Neural crest cell (in vitro differentiated cells): ENCODE data around the gene CZIB. TPM values are rescaled to one million over a fixed set of nuclear protein-coding genes. Genes with fewer than 3 reads are reported as not detected.
A peak's percentile ranks its signal among the peaks of the same experiment; 100 is the strongest.

Experiments
- DNase-seq: peaks from one replicate; pipeline ENCODE4 v3.0.0; 2021; ENCODE audit warnings: low read depth, mixed read lengths, low spot score
- H3K27ac Mint-ChIP-seq: one replicate; pipeline ENCODE4 v1.8.0; 2021; ENCODE audit warnings: mild to moderate bottlenecking, mixed read lengths; ENCODE audit not compliant: unreplicated experiment
- H3K27me3 Mint-ChIP-seq: 2 replicates; pipeline ENCODE4 v1.8.0; 2021; ENCODE audit warnings: low read depth, mild to moderate bottlenecking, mixed read lengths
- H3K36me3 Mint-ChIP-seq: 2 replicates; pipeline ENCODE4 v1.8.0; 2021; ENCODE audit warnings: low read depth, mild to moderate bottlenecking, mixed read lengths
- H3K4me1 Mint-ChIP-seq: 2 replicates; pipeline ENCODE4 v1.8.0; 2021; ENCODE audit warnings: mixed read lengths
- H3K4me3 Mint-ChIP-seq: one replicate; pipeline ENCODE4 v1.8.0; 2021; ENCODE audit warnings: mild to moderate bottlenecking, mixed read lengths
- H3K9me3 Mint-ChIP-seq: 2 replicates; pipeline ENCODE4 v1.8.0; 2021; ENCODE audit warnings: mixed read lengths
- total RNA-seq: library from RNA; stranded (reverse); gene quantifications from 2 replicates; pipeline ENCODE4 v1.2.1, GENCODE V29; 2021
- TF ChIP-seq, protein P1 (sequence below): fragments of 200-600 bp; sonication (generic); conservative IDR thresholded peaks from 2 replicates; pipeline ENCODE4 v1.5.0; 2021; ENCODE audit warnings: antibody characterized with exemption, mild to moderate bottlenecking

CZIB gene
- total RNA-seq, 1 donor from 2014 or later: 84.1 TPM

DNA sequence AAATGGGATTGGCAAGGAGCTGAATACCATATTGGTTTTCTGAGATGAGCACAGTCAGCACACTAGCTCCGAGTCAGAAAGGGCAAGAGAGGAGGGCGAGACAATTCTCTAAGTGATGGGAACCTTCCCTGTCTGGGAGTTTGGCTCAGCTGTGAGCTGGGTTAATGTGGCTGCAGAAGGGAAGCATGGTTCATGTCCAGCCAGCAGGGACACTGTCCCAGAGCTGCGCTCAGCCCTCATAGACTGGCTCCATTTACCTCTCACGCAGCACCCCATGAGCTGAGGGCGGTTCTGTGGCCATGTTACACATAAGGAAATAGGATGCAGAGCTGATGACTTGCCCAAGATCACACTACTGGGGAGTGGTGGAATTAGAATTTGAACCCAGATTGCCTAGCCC lies 39.5 kb downstream of the CZIB start:
- H3K4me1 Mint-ChIP-seq: peaks cover under 1% of the 10 kb centered on the region
- H3K27ac Mint-ChIP-seq: no peak overlapping the region
- no peaks in the 10 kb centered on the region for H3K36me3 Mint-ChIP-seq
- H3K9me3 Mint-ChIP-seq: no peaks in the 10 kb centered on the region
- TF ChIP-seq, protein P1, sequence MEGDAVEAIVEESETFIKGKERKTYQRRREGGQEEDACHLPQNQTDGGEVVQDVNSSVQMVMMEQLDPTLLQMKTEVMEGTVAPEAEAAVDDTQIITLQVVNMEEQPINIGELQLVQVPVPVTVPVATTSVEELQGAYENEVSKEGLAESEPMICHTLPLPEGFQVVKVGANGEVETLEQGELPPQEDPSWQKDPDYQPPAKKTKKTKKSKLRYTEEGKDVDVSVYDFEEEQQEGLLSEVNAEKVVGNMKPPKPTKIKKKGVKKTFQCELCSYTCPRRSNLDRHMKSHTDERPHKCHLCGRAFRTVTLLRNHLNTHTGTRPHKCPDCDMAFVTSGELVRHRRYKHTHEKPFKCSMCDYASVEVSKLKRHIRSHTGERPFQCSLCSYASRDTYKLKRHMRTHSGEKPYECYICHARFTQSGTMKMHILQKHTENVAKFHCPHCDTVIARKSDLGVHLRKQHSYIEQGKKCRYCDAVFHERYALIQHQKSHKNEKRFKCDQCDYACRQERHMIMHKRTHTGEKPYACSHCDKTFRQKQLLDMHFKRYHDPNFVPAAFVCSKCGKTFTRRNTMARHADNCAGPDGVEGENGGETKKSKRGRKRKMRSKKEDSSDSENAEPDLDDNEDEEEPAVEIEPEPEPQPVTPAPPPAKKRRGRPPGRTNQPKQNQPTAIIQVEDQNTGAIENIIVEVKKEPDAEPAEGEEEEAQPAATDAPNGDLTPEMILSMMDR: no peak
- DNase-seq: no peak
- H3K27me3 Mint-ChIP-seq: no peaks in the 10 kb centered on the region
- no peak overlapping the region for H3K4me3 Mint-ChIP-seq

DNA sequence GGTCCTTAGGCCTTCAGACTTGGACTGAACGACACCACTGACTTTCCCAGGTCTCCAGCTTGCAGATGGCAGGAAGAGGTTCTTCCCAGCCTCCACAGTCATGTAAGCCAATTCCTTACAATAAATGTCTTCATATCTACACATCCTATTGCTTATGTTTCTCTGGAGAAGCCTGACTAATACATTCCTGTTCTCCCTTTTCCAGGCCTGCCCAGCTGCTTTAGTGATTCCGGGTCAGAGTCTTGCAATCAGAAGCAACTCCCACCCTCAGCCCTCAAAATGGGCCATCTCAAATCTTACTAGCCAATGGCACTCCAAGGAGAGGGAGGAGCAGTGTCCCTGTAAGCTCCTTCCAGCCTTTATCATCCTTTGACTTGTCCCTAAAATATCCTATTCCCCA lies 40.2 kb downstream of the CZIB start:
- H3K36me3 Mint-ChIP-seq: no peaks in the 10 kb centered on the region
- no peak for DNase-seq
- peaks cover 8% of the 10 kb centered on the region for H3K4me1 Mint-ChIP-seq
- H3K4me3 Mint-ChIP-seq: no peak overlapping the region
- no peak overlapping the region for H3K27ac Mint-ChIP-seq
- no peaks in the 10 kb centered on the region for H3K27me3 Mint-ChIP-seq
- no peaks in the 10 kb centered on the region for H3K9me3 Mint-ChIP-seq
- TF ChIP-seq, protein P1: no peak

DNA sequence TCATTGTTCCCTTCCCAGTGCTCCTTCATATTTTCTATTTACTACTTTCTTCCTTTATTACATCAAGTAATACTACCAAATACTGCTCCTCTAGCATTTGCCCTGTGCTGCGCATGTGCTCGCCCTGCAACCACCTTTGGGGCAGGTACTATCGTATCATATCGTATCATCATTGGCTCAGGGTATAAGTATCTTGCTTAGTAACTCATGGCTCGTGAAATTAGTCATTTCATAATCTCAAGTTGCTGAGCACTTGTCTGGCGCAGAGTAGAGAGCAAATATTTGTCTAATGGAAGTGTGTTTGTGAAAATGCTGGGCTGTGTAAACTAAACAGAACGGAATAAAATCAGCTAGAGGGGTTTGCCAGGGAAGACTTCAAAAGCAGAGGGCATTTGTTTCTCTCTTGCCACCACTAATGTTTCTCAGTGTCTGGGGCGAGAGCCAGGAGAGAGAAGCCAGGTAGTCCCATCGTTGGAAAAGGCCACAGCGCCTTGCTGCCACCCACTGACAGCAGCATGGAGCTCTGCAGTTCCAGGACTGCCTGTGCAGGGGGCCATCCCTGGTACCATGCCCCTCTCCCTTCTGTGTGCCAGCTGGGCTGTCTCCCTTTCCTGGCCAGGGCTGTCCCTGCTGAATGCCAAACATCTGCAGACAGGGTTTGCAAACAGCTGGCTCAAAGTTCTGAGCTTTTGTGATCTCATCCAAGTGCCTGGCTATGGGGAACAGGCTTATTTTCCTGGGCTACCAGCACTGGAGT lies 43.8 kb downstream of the CZIB start:
- H3K27me3 Mint-ChIP-seq: no peaks in the 10 kb centered on the region
- H3K27ac Mint-ChIP-seq: no peak overlapping the region
- DNase-seq: no peak
- no peak overlapping the region for H3K4me3 Mint-ChIP-seq
- peaks cover 24% of the 10 kb centered on the region for H3K4me1 Mint-ChIP-seq
- H3K9me3 Mint-ChIP-seq: no peaks in the 10 kb centered on the region
- H3K36me3 Mint-ChIP-seq: no peaks in the 10 kb centered on the region
- TF ChIP-seq, protein P1: no peak

DNA sequence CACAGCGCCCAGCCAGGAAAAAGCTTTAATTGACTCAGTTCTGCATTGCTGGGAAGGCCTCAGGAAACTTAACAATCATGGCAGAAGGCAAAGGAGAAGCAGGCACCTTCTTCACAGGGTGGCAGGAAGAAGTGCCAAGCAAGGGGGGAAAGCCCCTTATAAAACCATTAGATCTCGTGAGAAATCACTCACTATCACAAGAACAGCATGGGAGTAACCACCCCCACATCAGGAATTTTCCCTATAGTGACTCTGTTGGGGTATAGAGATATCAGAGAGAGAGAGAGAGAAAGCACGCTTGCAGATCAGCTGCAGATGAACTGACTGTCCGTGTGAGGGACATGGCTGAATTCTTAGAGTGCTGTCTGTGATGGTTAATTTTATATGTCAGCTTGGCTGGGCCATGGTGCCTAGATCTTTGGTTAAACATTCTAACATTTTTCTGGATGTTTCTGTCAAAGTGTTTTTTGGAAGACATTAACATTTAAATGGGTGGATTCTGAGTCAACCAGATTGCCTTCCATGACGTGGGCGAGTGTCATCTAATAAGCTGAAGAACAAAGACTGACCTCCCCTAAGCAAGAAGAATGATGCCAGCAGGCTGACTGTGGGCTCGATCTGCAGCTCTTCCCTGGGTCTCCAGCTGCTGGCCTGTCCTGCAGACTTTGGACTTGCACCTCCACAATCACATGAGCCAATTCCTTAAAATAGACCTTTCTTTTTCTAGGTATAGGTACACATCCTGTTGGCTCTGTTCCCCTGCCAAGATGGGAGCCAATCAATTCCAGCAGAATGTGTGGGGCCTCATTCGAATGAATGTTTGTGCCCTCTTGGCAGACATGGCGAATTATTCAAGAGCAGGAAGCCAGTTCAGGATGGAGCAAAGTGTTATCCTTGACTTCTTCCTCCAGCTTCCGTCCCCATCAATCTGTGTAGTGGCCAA lies 45.2 kb downstream of the CZIB start:
- Mint-ChIP-seq H3K4me1 (peaks cover 24% of the 10 kb centered on the region), H3K27me3 (no peaks in the 10 kb centered on the region), H3K36me3 (no peaks in the 10 kb centered on the region), H3K4me3 (no peak overlapping the region), H3K27ac (peak overlapping the region; percentile 76), H3K9me3 (no peaks in the 10 kb centered on the region)
- TF ChIP-seq, protein P1: no peak
- DNase-seq: no peak

DNA sequence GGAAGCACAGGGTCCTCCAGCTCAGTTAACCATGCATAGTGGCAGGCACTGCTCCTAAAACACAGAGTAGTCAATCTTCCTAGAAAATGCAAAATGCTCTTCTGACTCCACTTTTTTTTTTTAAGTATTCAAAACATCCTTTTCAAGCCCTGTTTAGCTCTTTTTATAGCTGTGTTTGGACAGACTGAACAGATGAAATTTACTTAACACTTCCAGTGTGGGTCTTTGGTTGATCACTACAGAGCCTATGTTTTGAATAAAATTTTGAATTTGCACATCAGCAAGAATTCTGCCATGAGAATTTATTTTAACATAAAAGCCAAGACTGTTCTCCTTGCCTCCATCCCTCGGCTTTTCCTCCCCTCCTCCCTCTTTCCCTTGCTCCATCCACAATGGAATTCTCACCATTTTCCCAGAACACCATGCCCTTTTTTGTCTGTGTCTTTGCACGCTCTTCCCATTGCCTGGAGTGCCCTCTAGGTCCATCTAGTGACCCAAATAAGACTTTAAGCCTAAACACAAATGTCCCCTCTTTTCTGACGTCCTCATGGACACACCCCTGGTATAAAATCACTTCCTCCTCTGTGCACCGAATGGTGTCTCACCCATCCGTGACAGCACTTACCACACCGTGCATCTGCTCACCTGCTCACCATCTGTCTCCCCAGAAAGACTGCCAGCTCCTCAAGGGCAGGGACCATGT lies 47.9 kb downstream of the CZIB start:
- TF ChIP-seq, protein P1: no peak
- no peak for DNase-seq
- Mint-ChIP-seq H3K4me1 (peaks cover 24% of the 10 kb centered on the region), H3K36me3 (no peaks in the 10 kb centered on the region), H3K4me3 (no peak overlapping the region), H3K27ac (no peak overlapping the region), H3K27me3 (no peaks in the 10 kb centered on the region), H3K9me3 (no peaks in the 10 kb centered on the region)
